Gastrocnemius medialis (tissue), 4 donors: Measurements from ENCODE around the gene MOGAT1. TPM values are rescaled to one million over a fixed set of nuclear protein-coding genes. Genes with fewer than 3 reads are reported as not detected.
"Not testable (repeated sequence)": the region's sequence is repeated elsewhere in the genome, so short reads cannot be mapped to it uniquely, and the experiment has no call there.

ENCODE experiments used
- ATAC-seq, 2 donors: fragments of 150-250 bp; one replicate each; pipeline ENCODE4 v1.9.1; 2016
- DNase-seq, 2 donors: peaks; one replicate each; pipeline ENCODE4 v3.0.0-alpha.2; 2019
- H3K27ac ChIP-seq, 4 donors: fragments of 200-600 bp; sonication (generic); 1 replicate in 1 of 4; 2 replicates in 3 of 4; pipeline ENCODE4 v1.5.1; 2016 to 2018; ENCODE audit warnings: mild to moderate bottlenecking in 2 of 4, moderate library complexity in 1 of 4
- H3K27me3 ChIP-seq, 3 donors: fragments of 200-600 bp; sonication (generic) in 2 of 3; 1 replicate in 1 of 3; 2 replicates in 2 of 3; pipeline versions ENCODE4 v1.5.1 to v1.6.0; 2016 to 2019; ENCODE audit warnings: mild to moderate bottlenecking in 1 of 3, moderate library complexity in 1 of 3
- H3K36me3 ChIP-seq, 2 donors: fragments of 200-600 bp; sonication (generic) in 1 of 2; one replicate each; pipeline ENCODE4 v1.5.1; 2017 to 2018
- H3K4me1 ChIP-seq, 2 donors: fragments of 200-600 bp; sonication (generic) in 1 of 2; one replicate each; pipeline ENCODE4 v1.5.1; 2016 to 2017; ENCODE audit warnings: mild to moderate bottlenecking in 2 of 2
- H3K4me3 ChIP-seq, 4 donors: fragments of 200-600 bp; sonication (generic) in 3 of 4; 1 replicate in 1 of 4; 2 replicates in 3 of 4; pipeline ENCODE4 v1.5.1; 2016 to 2019; ENCODE audit warnings: mild to moderate bottlenecking in 2 of 4
- H3K9me3 ChIP-seq, 3 donors: fragments of 200-600 bp; sonication (generic) in 2 of 3; 1 replicate in 1 of 3; 2 replicates in 2 of 3; pipeline ENCODE4 v1.5.1; 2016 to 2019
- CTCF ChIP-seq, 5 experiments: fragments of 450-650 bp in 3 of 5; fragments of 200-600 bp in 2 of 5; sonication (generic) in 2 of 5; IDR thresholded peaks in 4 of 5; conservative IDR thresholded peaks in 1 of 5; 1 replicate in 4 of 5; 2 replicates in 1 of 5; pipeline ENCODE4 v1.5.1; 2016 to 2019; ENCODE audit warnings: antibody characterized with exemption in 5 of 5, mild to moderate bottlenecking in 3 of 5, moderate library complexity in 3 of 5
- POLR2A ChIP-seq, 2 donors: fragments of 450-650 bp; IDR thresholded peaks; one replicate each; pipeline ENCODE4 v1.6.1; 2017; ENCODE audit warnings: antibody characterized with exemption in 2 of 2, mild to moderate bottlenecking in 2 of 2, moderate library complexity in 2 of 2
- in situ Hi-C, 4 donors: fragments of 200-750 bp; cut with MboI; loops; one replicate each; pipeline versions ENCODE4 v1.15.0 to v1.8.0; 2017; ENCODE audit warnings: low sequenced_read_pairs in 4 of 4
- intact Hi-C: fragments of 100-400 bp; cut with DNase I; formaldehyde crosslinking; loops from one replicate; pipeline ENCODE4 v1.15.1; 2023; ENCODE audit warnings: low total_unique reads
- total RNA-seq, 4 donors: library from RNA; depleted of rRNA; stranded (reverse); fragments of >200 nt; gene quantifications; one replicate each; pipeline versions ENCODE4 v1.1.0 to v1.2.3, GENCODE V29; 2016

The MOGAT1 gene
- total RNA-seq, 4 donors from 2014 or later = not detected

- Histone ChIP-seq H3K36me3 (no peaks in the 10 kb centered on the region), H3K27me3 (no peaks in the 10 kb centered on the region), H3K4me1 (no peaks in the 10 kb centered on the region), H3K4me3 (no peak overlapping the region), H3K27ac (no peak overlapping the region), H3K9me3 (no peaks in the 10 kb centered on the region)
- in situ Hi-C loops (no loop called here), intact Hi-C loops (no loop called here)
- DNase-seq (no peak), ATAC-seq (no peak)
- TF ChIP-seq CTCF (IDR thresholded peaks at IDR 0.05 in 4 of 5, conservative IDR thresholded peaks at IDR 0.05 in 1 of 5) (no peak), POLR2A (IDR thresholded peaks at IDR 0.05) (no peak)
Observed at GRCh38 chr2:222686086-222686750, 14.8 kb downstream of the MOGAT1 start.

DNA sequence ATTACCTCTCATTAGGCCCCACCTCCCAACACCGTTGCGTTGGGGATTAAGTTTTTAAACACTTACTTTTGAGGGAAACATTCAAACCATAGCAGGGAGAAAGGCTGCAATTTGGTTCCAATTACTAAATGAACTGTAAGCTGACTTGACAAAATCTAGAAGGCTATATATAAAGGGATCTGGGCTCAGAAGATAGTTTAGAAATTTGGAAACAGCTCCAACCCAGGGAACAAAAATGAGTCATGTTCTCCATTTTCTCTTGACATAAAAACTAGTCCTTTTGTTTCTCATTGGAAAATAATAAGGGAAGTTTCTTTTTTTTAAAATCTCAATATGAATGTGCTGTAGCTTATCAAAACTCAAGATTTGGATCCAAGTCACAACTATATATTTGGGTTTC is 17.5 kb downstream of the MOGAT1 start:
- in situ Hi-C loops (no loop called here), intact Hi-C loops (no loop called here)
- Histone ChIP-seq H3K27ac (no peak overlapping the region), H3K4me1 (no peaks in the 10 kb centered on the region), H3K27me3 (no peaks in the 10 kb centered on the region), H3K9me3 (no peaks in the 10 kb centered on the region), H3K4me3 (no peak overlapping the region), H3K36me3 (no peaks in the 10 kb centered on the region)
- DNase-seq (no peak), ATAC-seq (no peak)
- no peak for TF ChIP-seq CTCF (IDR thresholded peaks at IDR 0.05 in 4 of 5, conservative IDR thresholded peaks at IDR 0.05 in 1 of 5)
- TF ChIP-seq POLR2A (IDR thresholded peaks at IDR 0.05) = no peak

GRCh38 chr2:222689322-222689721 is 17.9 kb downstream of the MOGAT1 start:
- Histone ChIP-seq H3K4me3 (no peak overlapping the region), H3K36me3 (no peaks in the 10 kb centered on the region), H3K27ac (no peak overlapping the region), H3K27me3 (no peaks in the 10 kb centered on the region), H3K9me3 (no peaks in the 10 kb centered on the region), H3K4me1 (no peaks in the 10 kb centered on the region)
- intact Hi-C loops = no loop called here
- TF ChIP-seq CTCF (IDR thresholded peaks at IDR 0.05 in 4 of 5, conservative IDR thresholded peaks at IDR 0.05 in 1 of 5) (no peak), POLR2A (IDR thresholded peaks at IDR 0.05) (no peak)
- ATAC-seq (no peak), DNase-seq (no peak)
- in situ Hi-C loops = no loop called here

DNA sequence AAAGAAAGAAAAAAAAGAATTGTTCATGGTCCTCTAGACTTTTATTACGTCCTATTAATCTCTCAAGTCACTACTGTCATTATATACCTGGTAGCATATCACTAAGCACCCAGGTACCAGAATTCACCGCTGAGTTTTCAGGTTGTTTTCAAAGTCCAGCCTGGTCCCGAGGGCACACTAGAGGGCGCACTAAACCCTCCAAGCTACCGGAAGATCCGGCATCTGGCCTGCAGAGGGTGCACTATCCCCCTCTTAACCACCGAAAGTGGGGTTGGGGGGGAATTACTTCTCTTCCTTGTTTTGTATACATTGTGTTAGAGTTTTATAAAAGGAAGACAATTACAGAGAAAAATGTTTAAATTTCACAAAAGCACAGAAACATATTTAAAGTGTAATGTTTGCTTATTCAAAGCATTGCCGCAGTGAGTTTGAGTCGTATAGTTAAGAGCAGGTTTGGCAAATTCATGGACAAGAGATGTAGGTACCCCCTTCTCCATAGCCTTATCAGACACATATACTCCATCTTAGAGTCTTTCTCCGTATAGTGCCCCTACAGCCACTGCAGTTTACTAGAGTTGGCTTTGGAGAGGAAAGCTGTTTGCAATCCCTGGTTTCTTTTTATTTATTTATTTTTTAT is 19.2 kb downstream of the MOGAT1 start:
- in situ Hi-C loops = loop anchor here in 2 of 4 donors (5.0 to 10.0 kb wide), 2 partner anchors 214 to 222 kb away; no protein-coding TSS in a partner anchor
- H3K27ac ChIP-seq = no peak overlapping the region
- DNase-seq (peak; percentile 34 to 56), ATAC-seq (peak; percentile 91 to 94)
- H3K27me3 ChIP-seq = no peaks in the 10 kb centered on the region
- H3K4me1 ChIP-seq = no peaks in the 10 kb centered on the region
- TF ChIP-seq CTCF (IDR thresholded peaks at IDR 0.05 in 4 of 5, conservative IDR thresholded peaks at IDR 0.05 in 1 of 5) = peak; percentile 64 to 93 (median 90)
- no peak for TF ChIP-seq POLR2A (IDR thresholded peaks at IDR 0.05)
- intact Hi-C loops = loop anchor here (1.0 to 5.0 kb wide), 3 partner anchors 171 to 697 kb away; partner anchors contain the start of gene ACSL3
- H3K36me3 ChIP-seq = no peaks in the 10 kb centered on the region
- no peak overlapping the region for H3K4me3 ChIP-seq
- no peaks in the 10 kb centered on the region for H3K9me3 ChIP-seq

DNA sequence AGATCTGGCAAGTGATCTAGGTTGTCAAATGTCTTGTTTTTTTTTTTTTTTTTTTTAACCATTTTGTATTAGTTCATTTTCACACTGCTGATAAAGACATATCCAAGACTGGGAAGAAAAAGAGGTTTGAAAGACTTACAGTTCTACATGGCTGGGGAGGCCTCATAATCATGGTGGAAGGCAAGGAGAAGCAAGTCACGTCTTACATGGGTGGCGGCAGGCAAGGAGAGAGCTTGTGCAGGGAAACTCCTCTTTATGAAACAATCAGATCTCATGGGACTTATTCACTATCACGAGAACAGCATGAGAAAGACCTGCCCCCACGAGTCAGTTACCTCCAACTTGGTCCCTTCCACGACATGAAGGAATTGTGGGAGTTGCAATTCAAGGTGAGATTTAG is 22.0 kb downstream of the MOGAT1 start:
- H3K4me1 ChIP-seq, ATAC-seq, H3K27me3 ChIP-seq, H3K27ac ChIP-seq, DNase-seq, H3K4me3 ChIP-seq, H3K9me3 ChIP-seq, H3K36me3 ChIP-seq: not testable (repeated sequence)
- intact Hi-C loops (loop anchor here (5.0 kb wide), 2 partner anchors 209 to 694 kb away; no protein-coding TSS in a partner anchor), in situ Hi-C loops (loop anchor here in 2 of 4 donors (5.0 to 10.0 kb wide), 2 partner anchors 211 to 219 kb away; no protein-coding TSS in a partner anchor)
